ENCODE data around the gene CCL11. TPM values are rescaled to one million over a fixed set of nuclear protein-coding genes. Genes with fewer than 3 reads are reported as not detected.

Gene CCL11
- total RNA-seq, 4 donors from 2014 or later, result 2.3 to 23.1 TPM; not detected in 2

DNA sequence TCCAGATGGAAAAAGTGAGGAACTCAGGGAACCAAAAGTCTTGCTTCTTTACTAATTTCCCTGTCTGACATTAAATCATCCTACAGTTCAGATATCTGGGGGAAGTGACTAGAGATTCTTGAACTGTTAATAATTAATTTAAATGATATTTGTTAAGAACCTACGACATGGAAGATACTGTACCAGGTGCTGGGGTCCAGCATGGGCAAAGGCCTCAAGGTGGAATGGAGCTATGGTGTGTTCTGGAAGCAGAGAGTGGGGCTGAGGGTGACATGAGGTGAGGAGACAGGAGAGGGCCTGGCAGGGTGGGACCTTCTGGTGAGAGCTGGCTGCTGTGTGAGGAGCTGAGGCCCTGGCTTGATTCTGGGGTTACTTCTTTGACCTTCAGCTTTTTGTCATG, 36.5 kb upstream of the CCL11 start:
- Histone ChIP-seq H3K9me3 (no peaks in the 10 kb centered on the region), H3K36me3 (no peaks in the 10 kb centered on the region), H3K27me3 (no peaks in the 10 kb centered on the region), H3K4me1 (peaks cover 0 to 48% (median 10%) of the 10 kb centered on the region in 4 donors), H3K27ac (peak overlapping the region in 2 of 4 donors; percentile 13 to 49), H3K4me3 (no peak overlapping the region)
- no peak for TF ChIP-seq CTCF (IDR thresholded peaks at IDR 0.05)
- TF ChIP-seq POLR2A (IDR thresholded peaks at IDR 0.05), result no peak
- DNase-seq, result no peak

DNA sequence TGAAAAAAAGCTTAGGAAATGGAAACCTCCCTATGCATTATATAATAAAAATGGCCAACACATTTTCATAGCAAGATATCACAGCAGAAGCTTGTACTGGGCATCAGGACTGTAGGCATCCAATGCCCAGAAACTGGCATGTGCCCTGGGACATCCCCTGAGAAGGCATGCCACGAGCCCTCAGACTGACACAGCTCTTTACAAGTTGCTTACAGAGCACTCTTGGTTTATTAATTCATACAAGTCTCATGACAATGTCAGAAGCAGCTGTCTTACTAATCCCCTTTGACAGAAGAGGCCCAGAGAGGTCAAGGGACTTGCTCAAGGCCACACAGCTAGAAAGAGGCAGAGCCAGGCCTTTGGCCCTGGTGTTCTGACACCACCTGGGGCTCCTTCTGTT, 36.1 kb upstream of the CCL11 start:
- no peaks in the 10 kb centered on the region for H3K27me3 ChIP-seq
- TF ChIP-seq CTCF (IDR thresholded peaks at IDR 0.05), result no peak
- no peak for TF ChIP-seq POLR2A (IDR thresholded peaks at IDR 0.05)
- no peak for DNase-seq
- H3K4me1 ChIP-seq, result peaks cover 0 to 51% (median 10%) of the 10 kb centered on the region in 4 donors
- H3K9me3 ChIP-seq, result no peaks in the 10 kb centered on the region
- no peaks in the 10 kb centered on the region for H3K36me3 ChIP-seq
- H3K4me3 ChIP-seq, result no peak overlapping the region
- H3K27ac ChIP-seq, result peak overlapping the region in 2 of 4 donors; percentile 13 to 49

DNA sequence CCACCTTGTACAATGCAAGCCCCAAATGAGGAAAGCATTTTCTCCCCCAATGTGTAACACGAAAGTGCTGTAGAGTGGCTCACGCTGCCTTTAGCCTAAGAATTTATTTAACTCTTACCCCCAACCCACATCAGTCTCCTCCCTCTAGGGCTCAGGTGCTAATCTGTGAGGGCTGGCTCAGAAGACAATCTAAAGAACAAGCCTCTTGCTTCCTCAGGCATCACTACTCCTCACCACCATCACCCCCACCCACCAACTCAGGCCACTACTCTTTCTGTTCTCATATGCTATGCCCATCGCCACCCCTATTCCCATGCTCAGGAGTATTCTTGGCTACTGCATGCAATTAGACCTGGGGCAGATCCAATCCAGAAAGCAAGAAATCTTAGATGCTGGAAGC, 34.4 kb upstream of the CCL11 start:
- H3K4me1 ChIP-seq, result peaks cover 0 to 55% (median 10%) of the 10 kb centered on the region in 4 donors
- no peaks in the 10 kb centered on the region for H3K36me3 ChIP-seq
- TF ChIP-seq POLR2A (IDR thresholded peaks at IDR 0.05), result no peak
- no peak for TF ChIP-seq CTCF (IDR thresholded peaks at IDR 0.05)
- H3K4me3 ChIP-seq, result no peak overlapping the region
- no peaks in the 10 kb centered on the region for H3K27me3 ChIP-seq
- no peak for DNase-seq
- H3K27ac ChIP-seq, result peak overlapping the region in 2 of 4 donors; percentile 55 to 84
- H3K9me3 ChIP-seq, result no peaks in the 10 kb centered on the region

- no peak for DNase-seq
- Histone ChIP-seq H3K27ac (peak overlapping the region in 3 of 4 donors; percentile 55 to 84 (median 63)), H3K9me3 (no peaks in the 10 kb centered on the region), H3K27me3 (no peaks in the 10 kb centered on the region), H3K4me3 (no peak overlapping the region), H3K36me3 (no peaks in the 10 kb centered on the region), H3K4me1 (peaks cover 0 to 55% (median 10%) of the 10 kb centered on the region in 4 donors)
- no peak for TF ChIP-seq POLR2A (IDR thresholded peaks at IDR 0.05)
- no peak for TF ChIP-seq CTCF (IDR thresholded peaks at IDR 0.05)
Measured at GRCh38 chr17:34252095-34252443, 33.5 kb upstream of the CCL11 start.

GRCh38 chr17:34252444-34253138, 33.0 kb upstream of the CCL11 start:
- DNase-seq, result peak; percentile 43 to 85 (median 70)
- Histone ChIP-seq H3K27ac (peak overlapping the region; percentile 55 to 84 (median 64)), H3K36me3 (no peaks in the 10 kb centered on the region), H3K4me3 (no peak overlapping the region), H3K27me3 (no peaks in the 10 kb centered on the region), H3K9me3 (no peaks in the 10 kb centered on the region), H3K4me1 (peaks cover 0 to 55% (median 10%) of the 10 kb centered on the region in 4 donors)
- TF ChIP-seq POLR2A (IDR thresholded peaks at IDR 0.05) (no peak), CTCF (IDR thresholded peaks at IDR 0.05) (no peak)

All from Peyer's patch (tissue), 4 donors.